IMR-90 (cell line): Measurements from ENCODE around the gene GON7. TPM values are rescaled to one million over a fixed set of nuclear protein-coding genes. Genes with fewer than 3 reads are reported as not detected.

Experiments used
- ATAC-seq: fragments of 200-7000 bp; cut with Tn5 transposase; 2 replicates; pipeline ENCODE4 v1.9.1; 2020; ENCODE audit warnings: low read depth, mild to moderate bottlenecking, moderate library complexity
- BruUV-seq: library from RNA; stranded (reverse); fragments of 400-500 nt; replicated peaks from 2 replicates; lab custom pipeline; 2021; lab: Mats Ljungman, UMichigan
- CTCF ChIA-PET: fragments of 300-600 bp; formaldehyde crosslinking; extraction: SDS; loops from one replicate; lab custom pipeline; 2021; ENCODE audit warnings: antibody characterized with exemption; lab: Yijun Ruan, JAX
- POLR2A ChIA-PET: fragments of 300-600 bp; sonication (Branson Sonifier 250); formaldehyde crosslinking; loops from one replicate; lab custom pipeline; 2022; ENCODE audit warnings: antibody characterized with exemption; ENCODE audit not compliant: unreplicated experiment; lab: Charles Lee
- DNase-seq: peaks from one replicate; pipeline ENCODE4 v3.0.0; 2013
- H2AFZ ChIP-seq: replicated peaks from 2 replicates; pipeline ENCODE3; 2013; ENCODE audit warnings: low read length, mild to moderate bottlenecking; ENCODE audit not compliant: poor library complexity
- H2AK5ac ChIP-seq: 2 replicates; pipeline ENCODE4 v1.6.1; 2013; ENCODE audit warnings: low read depth, low read length, inconsistent platforms
- H2AK9ac ChIP-seq: replicated peaks from 2 replicates; pipeline ENCODE3; 2013; ENCODE audit warnings: mild to moderate bottlenecking, low read depth, low read length, moderate library complexity; ENCODE audit not compliant: poor library complexity
- H2BK120ac ChIP-seq: 2 replicates; pipeline ENCODE4 v1.6.1; 2013; ENCODE audit warnings: low read depth, low read length, inconsistent platforms
- H2BK15ac ChIP-seq: 3 replicates; pipeline ENCODE4 v1.6.1; 2013; ENCODE audit warnings: low read depth, low read length, inconsistent platforms
- H2BK20ac ChIP-seq: 2 replicates; pipeline ENCODE4 v1.6.1; 2013; ENCODE audit warnings: low read depth, mild to moderate bottlenecking, inconsistent platforms, low read length, moderate library complexity
- H2BK5ac ChIP-seq: 2 replicates; pipeline ENCODE4 v1.6.1; 2013; ENCODE audit warnings: mild to moderate bottlenecking, low read depth, low read length, inconsistent platforms; ENCODE audit not compliant: poor library complexity, severe bottlenecking
- H3K14ac ChIP-seq: replicated peaks from 2 replicates; pipeline ENCODE4 v1.6.1; 2013; ENCODE audit warnings: low read depth, low read length, inconsistent platforms
- H3K18ac ChIP-seq: 2 replicates; pipeline ENCODE4 v1.6.1; 2013; ENCODE audit warnings: low read depth, low read length, control low read depth
- H3K23ac ChIP-seq: 2 replicates; pipeline ENCODE4 v1.6.1; 2013; ENCODE audit warnings: low read depth, low read length, inconsistent platforms
- H3K27ac ChIP-seq: 2 replicates; pipeline ENCODE4 v1.5.1; 2013; ENCODE audit warnings: mild to moderate bottlenecking, control low read depth, low read length; ENCODE audit not compliant: insufficient read depth
- H3K27me3 ChIP-seq: 2 replicates; pipeline ENCODE4 v1.6.1; 2013; ENCODE audit warnings: low read length; ENCODE audit not compliant: control insufficient read depth, insufficient read depth
- H3K36me3 ChIP-seq: 2 replicates; pipeline ENCODE4 v1.6.1; 2013; ENCODE audit warnings: low read length, mixed read lengths; ENCODE audit not compliant: control insufficient read depth, insufficient read depth
- H3K4ac ChIP-seq: 2 replicates; pipeline ENCODE4 v1.6.1; 2013; ENCODE audit warnings: low read depth, low read length, inconsistent platforms
- H3K4me1 ChIP-seq: 2 replicates; pipeline ENCODE4 v1.6.1; 2013; ENCODE audit warnings: low read length, mixed read lengths; ENCODE audit not compliant: control insufficient read depth, insufficient read depth
- H3K4me2 ChIP-seq: 2 replicates; pipeline ENCODE4 v1.6.1; 2013; ENCODE audit warnings: low read depth, mild to moderate bottlenecking, control low read depth, low read length, moderate library complexity
- H3K4me3 ChIP-seq: 2 replicates; pipeline ENCODE4 v1.5.1; 2013; ENCODE audit warnings: low read depth, mild to moderate bottlenecking, control low read depth, low read length, moderate library complexity; ENCODE audit not compliant: insufficient read depth
- H3K56ac ChIP-seq: 2 replicates; pipeline ENCODE4 v1.6.1; 2013; ENCODE audit warnings: low read length, inconsistent platforms; ENCODE audit not compliant: insufficient read depth; ENCODE audit errors: extremely low read depth
- H3K79me1 ChIP-seq, 2 experiments: 2 replicates each; pipeline ENCODE4 v1.6.1; 2013; ENCODE audit warnings: low read length in 2 of 2, inconsistent platforms in 1 of 2, low read depth in 1 of 2
- H3K9ac ChIP-seq: 2 replicates; pipeline ENCODE4 v1.6.1; 2013; ENCODE audit warnings: low read depth, low read length, control low read depth
- H3K9me1 ChIP-seq: 2 replicates; pipeline ENCODE4 v1.6.1; 2013; ENCODE audit warnings: low read length, inconsistent platforms; ENCODE audit not compliant: insufficient read depth
- H3K9me3 ChIP-seq: 2 replicates; pipeline ENCODE4 v1.6.1; 2013; ENCODE audit warnings: low read length; ENCODE audit not compliant: control insufficient read depth, insufficient read depth
- H4K20me1 ChIP-seq: 2 replicates; pipeline ENCODE4 v1.6.1; 2013; ENCODE audit warnings: low read length, inconsistent platforms; ENCODE audit not compliant: insufficient read depth
- H4K5ac ChIP-seq: 2 replicates; pipeline ENCODE4 v1.6.1; 2013; ENCODE audit warnings: mild to moderate bottlenecking, low read depth, low read length, control low read depth
- H4K8ac ChIP-seq, 2 experiments: 2 replicates each; pipeline ENCODE4 v1.6.1; 2013; ENCODE audit warnings: low read depth in 2 of 2, low read length in 2 of 2, control low read depth in 1 of 2, inconsistent platforms in 1 of 2
- H4K91ac ChIP-seq: 2 replicates; pipeline ENCODE4 v1.6.1; 2013; ENCODE audit warnings: low read depth, low read length, inconsistent platforms; ENCODE audit not compliant: insufficient read depth
- CHD1 ChIP-seq: IDR thresholded peaks from 2 replicates; pipeline ENCODE4 v1.6.1; 2012; ENCODE audit warnings: low read depth, low read length, improper control_type of control experiment
- ELK1 ChIP-seq: fragments of 150-350 bp; IDR thresholded peaks from 2 replicates; pipeline ENCODE4 v1.6.1; 2016; ENCODE audit warnings: low read depth, mild to moderate bottlenecking, low read length, moderate library complexity, borderline replicate concordance
- POLR2A ChIP-seq: IDR thresholded peaks from 2 replicates; pipeline ENCODE4 v1.6.1; 2012; ENCODE audit warnings: mild to moderate bottlenecking, low read depth, low read length
- RCOR1 ChIP-seq: IDR thresholded peaks from 2 replicates; pipeline ENCODE4 v1.6.1; 2012; ENCODE audit warnings: mild to moderate bottlenecking, low read length, improper control_type of control experiment; ENCODE audit not compliant: insufficient replicate concordance
- RFX5 ChIP-seq: IDR thresholded peaks from 2 replicates; pipeline ENCODE4 v1.8.0; 2012; ENCODE audit warnings: low read depth, mild to moderate bottlenecking, low read length, moderate library complexity
- WGBS, 2 experiments: methylation state at CpG; one replicate each; pipeline versions ENCODE4 v1.1.5 to v1.1.7; 2013; ENCODE audit warnings: missing lambda C conversion rate in 2 of 2; ENCODE audit not compliant: insufficient read length in 1 of 2; ENCODE audit errors: extremely low coverage in 2 of 2; 5-methylcytosine and 5-hydroxymethylcytosine counted together
- dilution Hi-C: fragments of 300-500 bp; cut with HindIII; formaldehyde crosslinking; loops from one replicate; pipeline ENCODE4 v1.14.3; 2018; ENCODE audit warnings: low sequenced_read_pairs; ENCODE audit not compliant: unreplicated experiment
- in situ Hi-C: fragments of 300-500 bp; cut with MboI; formaldehyde crosslinking; loops from 3 replicates; pipeline ENCODE4 v1.14.3; 2019; ENCODE audit warnings: low sequenced_read_pairs, inconsistent platforms, mixed read lengths
- intact Hi-C: fragments of 100-400 bp; cut with micrococcal nuclease; formaldehyde crosslinking; loops from 2 replicates; pipeline ENCODE4 v1.10.0; 2022
- polyA plus RNA-seq, 3 experiments: library from polyadenylated mRNA; depleted of rRNA; stranded (reverse); fragments of >200 nt; gene quantifications; 2 replicates each; pipeline ENCODE4 v1.2.3, GENCODE V29; 2012; ENCODE audit warnings: low replicate concordance in 1 of 3
- total RNA-seq: library from RNA; depleted of rRNA; stranded (reverse); fragments of >200 nt; gene quantifications from 2 replicates; pipeline ENCODE4 v1.2.3, GENCODE V29; 2012

Gene GON7
- total and polyA plus RNA-seq, 2 of the 4 experiments (the other 2 are of a cell fraction): 4.3 to 7.8 TPM

GRCh38 chr14:93163564-93163963, 43.3 kb downstream of the GON7 start:
- no peak overlapping the region for H3K4ac ChIP-seq
- H2BK15ac ChIP-seq: no peak overlapping the region
- no CpG with 5 or more reads among the region's 5 CpGs for WGBS, 2 experiments
- intact Hi-C loops: no loop called here
- no peak overlapping the region for H3K4me3 ChIP-seq
- no peaks in the 10 kb centered on the region for H3K9me3 ChIP-seq
- no peak for DNase-seq
- in situ Hi-C loops: no loop called here
- H3K27ac ChIP-seq: no peak overlapping the region
- TF ChIP-seq CHD1 (no peak), POLR2A (no peak), ELK1 (no peak), RCOR1 (no peak), RFX5 (no peak)
- H2BK5ac ChIP-seq: no peak overlapping the region
- H4K5ac ChIP-seq: no peak overlapping the region
- H3K23ac ChIP-seq: no peak overlapping the region
- POLR2A ChIA-PET: no interaction called here
- H3K36me3 ChIP-seq: no peaks in the 10 kb centered on the region
- H2AK5ac ChIP-seq: no peak overlapping the region
- peaks cover 2% of the 10 kb centered on the region; the same call in 1 of the 2 replicates for H3K27me3 ChIP-seq
- H3K14ac ChIP-seq: no peak overlapping the region
- no peaks in the 10 kb centered on the region for H3K4me1 ChIP-seq
- no peak for ATAC-seq
- no peak overlapping the region for H3K18ac ChIP-seq
- H3K79me1 ChIP-seq: no peaks in the 10 kb centered on the region
- dilution Hi-C loops: no loop called here
- no TSS peak for BruUV-seq
- H2BK20ac ChIP-seq: no peak overlapping the region
- no peak overlapping the region for H3K9ac ChIP-seq
- no peak overlapping the region for H4K8ac ChIP-seq
- H4K20me1 ChIP-seq: no peaks in the 10 kb centered on the region
- no peak overlapping the region for H2AK9ac ChIP-seq
- no peak overlapping the region for H4K91ac ChIP-seq
- H3K4me2 ChIP-seq: no peak overlapping the region
- no peak overlapping the region for H2AFZ ChIP-seq
- H3K56ac ChIP-seq: no peak overlapping the region
- H2BK120ac ChIP-seq: no peak overlapping the region
- no peaks in the 10 kb centered on the region for H3K9me1 ChIP-seq
- CTCF ChIA-PET: interaction anchor here (1.4 kb wide), 1 partner anchor 14 kb away, joined by 3 read pairs; no protein-coding TSS in a partner anchor
